ENCODE data around the gene SLC25A46.
"Not testable (repeated sequence)": the region's sequence is repeated elsewhere in the genome, so short reads cannot be mapped to it uniquely, and the experiment has no call there.

- not testable (repeated sequence) for TF ChIP-seq EZH2 (IDR thresholded peaks at IDR 0.05; ENCODE audit: low read depth, unreplicated experiment); CTCF (conservative IDR thresholded peaks at IDR 0.05; ENCODE audit: low read depth in 2 of 2); REST (IDR thresholded peaks at IDR 0.05; ENCODE audit: unreplicated experiment); EZH2phosphoT487 (IDR thresholded peaks at IDR 0.05; ENCODE audit: unreplicated experiment); JUNB (IDR thresholded peaks at IDR 0.05; ENCODE audit: unreplicated experiment); ETS1 (IDR thresholded peaks at IDR 0.05); POLR2AphosphoS5 (IDR thresholded peaks at IDR 0.05; ENCODE audit: low read depth); CREB1 (CRISPR knock-in tag; IDR thresholded peaks at IDR 0.05; ENCODE audit: low read depth); ZNF331 (CRISPR knock-in tag; IDR thresholded peaks at IDR 0.05; ENCODE audit: low read depth); STAT1 (IDR thresholded peaks at IDR 0.05; ENCODE audit: unreplicated experiment)
Measured at GRCh38 chr5:110692669-110693068, 46.1 kb upstream of the SLC25A46 start.
